GM19397 (cell line): ENCODE data around the gene MPDU1.

Experiments used
- ATAC-seq: cut with Tn5 transposase; IDR thresholded peaks from one replicate; pipeline ENCODE4 v1.9.1; 2021; ENCODE audit warnings: mild to moderate bottlenecking, moderate library complexity; ENCODE audit not compliant: unreplicated experiment

Gene MPDU1

DNA sequence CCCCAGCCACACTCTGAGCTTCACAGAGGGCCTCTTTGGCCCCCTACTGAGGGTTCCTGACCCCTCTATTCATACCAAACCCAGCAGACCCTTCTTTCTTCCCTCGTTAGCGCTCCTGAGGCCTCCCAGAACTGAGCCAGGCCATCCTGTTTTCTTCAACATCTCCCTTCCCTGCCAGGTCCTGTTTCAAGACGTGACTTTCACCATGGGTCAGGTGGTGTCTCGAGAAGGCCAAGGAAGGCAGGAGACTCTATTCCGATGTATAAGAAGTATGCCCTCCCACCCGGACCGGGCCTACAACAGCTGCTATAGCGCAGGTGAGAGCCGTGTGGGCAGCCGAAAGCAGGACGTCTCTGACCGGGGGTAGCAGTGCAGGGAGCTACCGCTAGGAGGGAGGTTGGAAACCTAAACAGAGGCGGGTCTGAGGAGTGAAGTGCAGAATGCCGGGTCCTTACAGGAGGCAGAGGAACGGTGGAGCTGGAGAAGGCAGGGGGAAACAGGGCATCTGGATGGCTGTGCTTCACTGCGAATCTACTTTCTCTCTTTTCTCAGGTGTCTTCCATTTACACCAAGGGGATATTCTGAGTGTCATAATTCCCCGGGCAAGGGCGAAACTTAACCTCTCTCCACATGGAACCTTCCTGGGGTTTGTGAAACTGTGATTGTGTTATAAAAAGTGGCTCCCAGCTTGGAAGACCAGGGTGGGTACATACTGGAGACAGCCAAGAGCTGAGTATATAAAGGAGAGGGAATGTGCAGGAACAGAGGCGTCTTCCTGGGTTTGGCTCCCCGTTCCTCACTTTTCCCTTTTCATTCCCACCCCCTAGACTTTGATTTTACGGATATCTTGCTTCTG lies 23.3 kb upstream of the MPDU1 start:
- no peak for ATAC-seq

DNA sequence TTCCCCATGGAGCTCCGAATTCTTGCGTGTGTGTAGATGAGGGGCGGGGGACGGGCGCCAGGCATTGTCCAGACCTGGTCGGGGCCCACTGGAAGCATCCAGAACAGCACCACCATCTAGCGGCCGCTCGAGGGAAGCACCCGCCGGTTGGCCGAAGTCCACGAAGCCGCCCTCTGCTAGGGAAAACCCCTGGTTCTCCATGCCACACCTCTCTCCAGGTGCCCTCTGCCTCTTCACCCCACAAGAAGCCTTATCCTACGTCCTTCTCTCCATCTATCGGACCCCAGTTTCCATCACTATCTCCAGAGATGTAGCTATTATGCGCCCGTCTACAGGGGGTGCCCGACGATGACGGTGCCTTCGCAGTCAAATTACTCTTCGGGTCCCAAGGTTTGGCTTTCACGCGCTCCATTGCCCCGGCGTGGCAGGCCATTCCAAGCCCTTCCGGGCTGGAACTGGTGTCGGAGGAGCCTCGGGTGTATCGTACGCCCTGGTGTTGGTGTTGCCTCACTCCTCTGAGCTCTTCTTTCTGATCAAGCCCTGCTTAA lies 22.6 kb upstream of the MPDU1 start:
- ATAC-seq, result peak; percentile 43

GRCh38 chr17:7561589-7562207 lies 22.0 kb upstream of the MPDU1 start, which contains the start of gene SENP3:
SENP3 (plus strand) TSS chr17:7561919; CDS start chr17:7563077, 1,158 bp downstream.
- ATAC-seq, result peak; percentile 63

DNA sequence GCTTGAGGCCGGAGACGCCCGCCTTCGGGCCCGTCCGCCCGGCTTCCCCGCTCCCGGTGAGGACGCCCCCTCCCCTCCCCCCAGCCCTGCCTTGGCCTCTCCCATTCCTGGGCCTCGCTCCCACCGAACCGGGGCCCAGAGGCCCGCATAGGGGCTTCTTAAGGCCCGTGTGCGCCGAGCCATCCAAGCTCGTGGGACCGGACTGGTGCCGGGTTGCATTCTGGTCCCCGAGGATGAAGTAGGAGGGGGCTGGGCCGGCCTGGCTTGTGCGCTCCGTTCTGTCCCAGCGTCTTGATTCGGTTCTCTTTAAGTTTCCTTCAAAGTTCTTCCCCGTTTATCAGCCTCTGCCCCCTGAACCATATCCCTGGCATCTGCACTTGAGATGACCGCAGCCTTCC lies 21.4 kb upstream of the MPDU1 start:
- peak; percentile 7 for ATAC-seq

DNA sequence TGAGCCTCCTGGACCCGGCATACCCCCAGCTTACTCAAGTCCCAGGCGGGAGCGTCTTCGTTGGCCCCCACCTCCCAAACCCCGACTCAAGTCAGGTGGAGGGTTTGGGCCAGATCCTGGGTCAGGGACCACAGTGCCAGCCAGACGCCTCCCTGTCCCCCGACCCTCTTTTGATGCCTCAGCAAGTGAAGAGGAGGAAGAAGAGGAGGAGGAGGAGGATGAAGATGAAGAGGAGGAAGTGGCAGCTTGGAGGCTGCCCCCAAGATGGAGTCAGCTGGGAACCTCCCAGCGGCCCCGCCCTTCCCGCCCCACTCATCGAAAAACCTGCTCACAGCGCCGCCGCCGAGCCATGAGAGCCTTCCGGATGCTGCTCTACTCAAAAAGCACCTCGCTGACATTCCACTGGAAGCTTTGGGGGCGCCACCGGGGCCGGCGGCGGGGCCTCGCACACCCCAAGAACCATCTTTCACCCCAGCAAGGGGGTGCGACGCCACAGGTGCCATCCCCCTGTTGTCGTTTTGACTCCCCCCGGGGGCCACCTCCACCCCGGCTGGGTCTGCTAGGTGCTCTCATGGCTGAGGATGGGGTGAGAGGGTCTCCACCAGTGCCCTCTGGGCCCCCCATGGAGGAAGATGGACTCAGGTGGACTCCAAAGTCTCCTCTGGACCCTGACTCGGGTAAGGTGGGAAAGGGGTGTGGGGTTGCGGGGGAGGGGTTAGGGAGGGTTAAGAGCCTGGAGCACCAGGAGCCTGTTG lies 20.4 kb upstream of the MPDU1 start:
- no peak for ATAC-seq

DNA sequence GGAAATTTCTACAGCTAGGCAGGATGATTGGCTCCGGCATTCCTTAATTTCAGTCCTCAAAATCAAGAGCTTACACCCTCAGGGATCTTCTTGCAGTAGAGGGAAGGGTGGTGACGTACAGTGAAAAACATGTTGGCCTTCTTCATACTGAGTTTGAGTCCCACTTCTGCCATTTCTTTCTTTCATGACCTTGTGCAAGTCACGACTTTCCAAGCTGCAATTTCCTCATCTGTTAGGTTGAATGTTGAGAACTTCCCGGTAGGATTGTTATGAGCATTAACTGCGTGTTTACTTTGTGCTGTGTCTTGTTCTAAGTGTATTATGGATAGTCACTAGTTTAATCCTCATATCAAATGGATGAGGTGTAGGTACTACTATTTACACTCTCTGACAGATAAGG lies 14.1 kb upstream of the MPDU1 start:
- ATAC-seq, result no peak

DNA sequence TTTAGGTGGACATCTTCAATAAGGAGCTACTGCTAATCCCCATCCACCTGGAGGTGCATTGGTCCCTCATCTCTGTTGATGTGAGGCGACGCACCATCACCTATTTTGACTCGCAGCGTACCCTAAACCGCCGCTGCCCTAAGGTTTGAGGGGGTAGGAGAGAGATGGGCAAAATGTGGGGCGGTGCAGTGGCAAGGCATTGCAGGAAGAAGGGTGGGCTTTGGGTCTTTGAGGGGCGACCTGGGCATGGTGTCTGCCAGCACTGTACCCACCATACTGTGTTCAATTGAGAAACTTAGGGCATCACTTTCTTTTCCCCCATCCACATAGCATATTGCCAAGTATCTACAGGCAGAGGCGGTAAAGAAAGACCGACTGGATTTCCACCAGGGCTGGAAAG lies 13.3 kb upstream of the MPDU1 start:
- ATAC-seq, result no peak

- no peak for ATAC-seq
Measured at GRCh38 chr17:7572338-7572587, 11.4 kb upstream of the MPDU1 start.

GRCh38 chr17:7572588-7573323 lies 10.9 kb upstream of the MPDU1 start:
- ATAC-seq, result peak; percentile 91

- ATAC-seq, result no peak
Measured at GRCh38 chr17:7573324-7574080, 10.2 kb upstream of the MPDU1 start.

GRCh38 chr17:7574176-7574953 lies 9.3 kb upstream of the MPDU1 start:
- no peak for ATAC-seq

GRCh38 chr17:7575481-7575883 lies 8.2 kb upstream of the MPDU1 start:
- no peak for ATAC-seq

GRCh38 chr17:7575959-7576358 lies 7.7 kb upstream of the MPDU1 start:
- no peak for ATAC-seq

DNA sequence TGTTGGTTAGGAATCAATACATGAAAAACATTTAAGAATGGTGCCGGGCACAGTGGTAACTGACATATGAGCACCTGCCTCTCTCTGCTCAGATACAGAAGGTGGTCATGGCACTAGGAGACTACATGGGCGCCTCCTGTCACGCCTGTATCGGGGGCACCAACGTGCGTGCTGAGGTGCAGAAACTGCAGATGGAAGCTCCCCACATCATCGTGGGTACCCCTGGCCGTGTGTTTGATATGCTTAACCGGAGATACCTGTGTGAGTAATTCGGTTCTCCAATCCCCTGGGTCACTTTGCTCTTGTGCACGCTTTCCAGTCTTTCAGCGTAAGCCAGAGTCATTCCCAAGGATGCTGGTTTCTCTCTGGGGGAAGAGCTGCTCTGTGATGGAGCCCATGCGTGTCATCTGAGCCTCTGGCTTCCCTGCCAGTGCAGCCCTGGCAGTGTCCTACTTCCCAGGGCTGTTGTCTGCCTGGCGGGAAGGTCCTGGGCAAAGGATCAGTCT lies 7.2 kb upstream of the MPDU1 start:
- no peak for ATAC-seq

- no peak for ATAC-seq
Measured at GRCh38 chr17:7577327-7578199, 6.1 kb upstream of the MPDU1 start.

GRCh38 chr17:7579001-7579833 lies 4.4 kb upstream of the MPDU1 start, which contains the start of gene CD68:
CD68 (plus strand) TSS chr17:7579638; CDS start chr17:7579678, 40 bp downstream.
- ATAC-seq, result no peak
